ENCODE measurements around the gene PCK2.

The PCK2 gene

GRCh38 chr14:24146453-24146977 is 52.4 kb downstream of the PCK2 start, which contains the start of gene PSME2 (continued):
- no peak; the same call in 1 of the 2 replicates for TF ChIP-seq PBX3 (CRISPR knock-in tag; IDR thresholded peaks at IDR 0.05)

GRCh38 chr14:24146978-24147760 is 53.1 kb downstream of the PCK2 start, which contains the start of gene RNF31:
TSS of gene RNF31 (plus strand) at chr14:24147498. CDS start at chr14:24147699, 201 bp downstream.
- CTCF ChIA-PET = interaction anchor here (0.5 to 3.7 kb wide), 9 partner anchors 10 to 1052 kb away, joined by 3 to 34 read pairs (median 4); partner anchors contain the start of genes C14orf119 and IRF9
- POLR2A ChIA-PET = interaction anchor here (0.6 to 3.8 kb wide), 19 partner anchors 9 to 124 kb away, joined by 3 to 79 read pairs (median 7); partner anchors contain the start of genes CHMP4A, DCAF11, IPO4 and IRF9
- H3K9me3 ChIP-seq (ENCODE audit: control insufficient read depth, insufficient read depth, low read depth, low read length) = no peaks in the 10 kb centered on the region
- peaks cover 15 to 59% of the 10 kb centered on the region in 2 experiments for H3K36me3 ChIP-seq (ENCODE audit: control insufficient read depth in 2 of 2, insufficient read depth in 1 of 2, low read length in 2 of 2)
- H3K4me3 ChIP-seq (ENCODE audit: low read depth, low read length) = peak within 1 kb of the TSS; percentile 91
- peak within 1 kb of the TSS; percentile 81; the same call in 1 of the 2 replicates for H3K27ac ChIP-seq (ENCODE audit: extremely low read depth, low read depth, low read length)
- H3K4me1 ChIP-seq (ENCODE audit: control insufficient read depth, insufficient read depth, low read length) = peaks cover 8% of the 10 kb centered on the region
- TF ChIP-seq ZNF391 (tag by site-specific recombination; IDR thresholded peaks at IDR 0.05; ENCODE audit: borderline replicate concordance, low read depth) (peak; percentile 38; the same call in 1 of the 2 replicates), ZFP69B (tag by site-specific recombination; IDR thresholded peaks at IDR 0.05) (peak; percentile 10; the same call in 1 of the 2 replicates), ZNF2 (tag by site-specific recombination; IDR thresholded peaks at IDR 0.05) (peak; percentile 13; the same call in 1 of the 2 replicates), ZSCAN5A (tag by site-specific recombination; IDR thresholded peaks at IDR 0.05) (0 out of 2 replicates have a peak, but pooled peaks have one; percentile 36), ZIC2 (tag by site-specific recombination; IDR thresholded peaks at IDR 0.05) (no peak), ZNF366 (tag by site-specific recombination; conservative IDR thresholded peaks at IDR 0.05) (0 out of 2 replicates have a peak, but pooled peaks have one; percentile 28), ZNF335 (tag by site-specific recombination; conservative IDR thresholded peaks at IDR 0.05) (no peak; the same call in 1 of the 2 replicates), KLF10 (tag by site-specific recombination; IDR thresholded peaks at IDR 0.05) (peak; percentile 93), ZNF398 (tag by site-specific recombination; IDR thresholded peaks at IDR 0.05) (no peak), ZNF341 (tag by site-specific recombination; IDR thresholded peaks at IDR 0.05; ENCODE audit: low read depth) (peak; percentile 86), IKZF3 (tag by site-specific recombination; IDR thresholded peaks at IDR 0.05) (0 out of 2 replicates have a peak, but pooled peaks have one; percentile 43), GLI4 (tag by site-specific recombination; IDR thresholded peaks at IDR 0.05) (no peak), ZNF785 (tag by site-specific recombination; IDR thresholded peaks at IDR 0.05) (no peak), ZNF138 (tag by site-specific recombination; IDR thresholded peaks at IDR 0.05; ENCODE audit: borderline replicate concordance) (no peak), ZNF24 (tag by site-specific recombination; IDR thresholded peaks at IDR 0.05) (no peak), KLF9 (tag by site-specific recombination; IDR thresholded peaks at IDR 0.05; ENCODE audit: low read depth) (peak; percentile 2; the same call in 1 of the 2 replicates), ZFP37 (tag by site-specific recombination; IDR thresholded peaks at IDR 0.05) (no peak), TRIM28 (IDR thresholded peaks at IDR 0.05; ENCODE audit: borderline replicate concordance, low read length) (no peak), ZNF747 (tag by site-specific recombination; IDR thresholded peaks at IDR 0.05) (no peak), ZBTB17 (tag by site-specific recombination; IDR thresholded peaks at IDR 0.05) (no peak; the same call in 1 of the 2 replicates), SP7 (tag by site-specific recombination; IDR thresholded peaks at IDR 0.05) (peak; percentile 53), PATZ1 (tag by site-specific recombination; IDR thresholded peaks at IDR 0.05) (0 out of 2 replicates have a peak, but pooled peaks have one; percentile 9)
- TF ChIP-seq, protein P1, sequence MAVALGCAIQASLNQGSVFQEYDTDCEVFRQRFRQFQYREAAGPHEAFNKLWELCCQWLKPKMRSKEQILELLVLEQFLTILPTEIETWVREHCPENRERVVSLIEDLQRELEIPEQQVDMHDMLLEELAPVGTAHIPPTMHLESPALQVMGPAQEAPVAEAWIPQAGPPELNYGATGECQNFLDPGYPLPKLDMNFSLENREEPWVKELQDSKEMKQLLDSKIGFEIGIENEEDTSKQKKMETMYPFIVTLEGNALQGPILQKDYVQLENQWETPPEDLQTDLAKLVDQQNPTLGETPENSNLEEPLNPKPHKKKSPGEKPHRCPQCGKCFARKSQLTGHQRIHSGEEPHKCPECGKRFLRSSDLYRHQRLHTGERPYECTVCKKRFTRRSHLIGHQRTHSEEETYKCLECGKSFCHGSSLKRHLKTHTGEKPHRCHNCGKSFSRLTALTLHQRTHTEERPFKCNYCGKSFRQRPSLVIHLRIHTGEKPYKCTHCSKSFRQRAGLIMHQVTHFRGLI (tag by site-specific recombination; IDR thresholded peaks at IDR 0.05) = no peak

Data from HEK293 (cell line).